GM10266 (cell line): ENCODE data around the gene ROBO1.

ENCODE experiments used
- DNase-seq: peaks from one replicate; pipeline ENCODE4 v3.0.0; 2012; ENCODE audit errors: extremely low spot score
- CTCF ChIP-seq: IDR thresholded peaks from 2 replicates; pipeline ENCODE4 v1.5.1; 2012; ENCODE audit warnings: mild to moderate bottlenecking, low read depth; ENCODE audit not compliant: control insufficient read depth, insufficient read depth; ENCODE audit errors: missing control alignments

The ROBO1 gene

GRCh38 chr3:78604341-78604740 is 1163.5 kb downstream of the ROBO1 start:
- no peak for TF ChIP-seq CTCF

GRCh38 chr3:78601249-78601648 is 1166.5 kb downstream of the ROBO1 start:
- no peak for DNase-seq
- no peak for TF ChIP-seq CTCF

More at GRCh38 chr3:78604341-78604740, 1163.5 kb downstream of the ROBO1 start:
- no peak for DNase-seq

- no peak for DNase-seq
- no peak for TF ChIP-seq CTCF
Measured at GRCh38 chr3:78589778-78590177, 1178.0 kb downstream of the ROBO1 start.

GRCh38 chr3:78588906-78589621 is 1178.7 kb downstream of the ROBO1 start:
- DNase-seq = no peak
- no peak for TF ChIP-seq CTCF

- no peak for DNase-seq
- TF ChIP-seq CTCF = no peak
Measured at GRCh38 chr3:78580681-78581080, 1187.1 kb downstream of the ROBO1 start.

GRCh38 chr3:78571486-78571885 is 1196.3 kb downstream of the ROBO1 start:
- no peak for TF ChIP-seq CTCF
- DNase-seq = no peak

- no peak for DNase-seq
- no peak for TF ChIP-seq CTCF
Measured at GRCh38 chr3:78570496-78570895, 1197.3 kb downstream of the ROBO1 start.
